GM19328 (cell line): ENCODE data around the gene C9orf72.
"Not testable (repeated sequence)": the region's sequence is repeated elsewhere in the genome, so short reads cannot be mapped to it uniquely, and the experiment has no call there.

ENCODE experiments used
- ATAC-seq: cut with Tn5 transposase; IDR thresholded peaks from one replicate; pipeline ENCODE4 v1.9.1; 2021; ENCODE audit warnings: mild to moderate bottlenecking, moderate library complexity; ENCODE audit not compliant: unreplicated experiment

C9orf72 gene, protein sequence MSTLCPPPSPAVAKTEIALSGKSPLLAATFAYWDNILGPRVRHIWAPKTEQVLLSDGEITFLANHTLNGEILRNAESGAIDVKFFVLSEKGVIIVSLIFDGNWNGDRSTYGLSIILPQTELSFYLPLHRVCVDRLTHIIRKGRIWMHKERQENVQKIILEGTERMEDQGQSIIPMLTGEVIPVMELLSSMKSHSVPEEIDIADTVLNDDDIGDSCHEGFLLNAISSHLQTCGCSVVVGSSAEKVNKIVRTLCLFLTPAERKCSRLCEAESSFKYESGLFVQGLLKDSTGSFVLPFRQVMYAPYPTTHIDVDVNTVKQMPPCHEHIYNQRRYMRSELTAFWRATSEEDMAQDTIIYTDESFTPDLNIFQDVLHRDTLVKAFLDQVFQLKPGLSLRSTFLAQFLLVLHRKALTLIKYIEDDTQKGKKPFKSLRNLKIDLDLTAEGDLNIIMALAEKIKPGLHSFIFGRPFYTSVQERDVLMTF

GRCh38 chr9:27572918-27573633, at the start of gene C9orf72:
C9orf72 (minus strand) TSS chr9:27573481; CDS start chr9:27567120, 6,361 bp downstream.
- ATAC-seq, result peak; percentile 62

DNA sequence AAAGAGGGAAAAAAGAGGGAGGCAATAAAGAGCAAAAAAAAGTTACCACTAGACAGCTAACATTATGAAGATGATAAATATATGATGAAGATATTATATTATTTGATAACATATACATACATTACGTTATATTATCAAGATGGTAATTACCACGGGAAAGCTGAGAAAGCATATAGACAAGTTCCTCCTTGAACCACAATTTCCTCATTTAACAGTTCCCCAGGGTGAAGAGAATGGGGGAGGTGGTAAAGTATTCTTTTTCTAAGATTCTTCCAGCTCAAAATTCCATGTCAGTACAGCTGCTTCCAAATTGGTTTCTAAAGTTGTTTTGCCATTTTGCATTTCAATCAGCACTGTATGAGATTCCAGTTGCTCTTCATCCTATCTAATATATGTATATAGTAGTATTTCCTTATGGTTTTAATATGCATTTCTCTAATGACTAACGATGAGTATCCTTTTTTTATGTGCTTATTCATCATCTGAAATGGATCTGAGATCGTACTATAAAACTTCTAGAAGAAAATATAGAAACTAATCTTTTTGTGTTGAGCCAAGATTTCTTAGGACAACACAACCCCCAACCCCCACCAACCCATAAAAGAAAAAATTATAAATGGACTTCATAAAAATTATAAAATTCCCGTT, 49.5 kb upstream of the C9orf72 start:
- no peak for ATAC-seq

DNA sequence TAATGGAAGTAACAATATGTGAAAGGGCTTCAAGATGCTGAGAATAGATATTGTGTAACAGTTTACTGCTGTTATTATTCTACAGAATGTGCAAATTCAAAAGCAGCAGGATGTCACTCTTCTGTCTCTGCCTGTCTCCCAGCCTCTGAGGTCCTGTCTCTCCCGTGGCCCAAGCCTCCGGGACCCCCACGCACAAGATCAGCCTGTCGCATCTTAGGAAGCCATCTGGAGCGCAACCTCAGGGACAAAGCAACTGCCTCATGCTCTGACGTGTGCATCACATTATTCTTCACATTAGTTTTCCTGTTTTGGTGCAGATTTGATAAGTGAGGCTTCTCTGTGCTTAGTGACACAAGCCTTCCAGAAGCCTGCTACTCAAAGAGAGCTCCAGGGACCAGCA, 46.5 kb upstream of the C9orf72 start:
- no peak for ATAC-seq

GRCh38 chr9:27618066-27618465, 44.8 kb upstream of the C9orf72 start:
- ATAC-seq, result no peak

GRCh38 chr9:27614551-27614950, 41.3 kb upstream of the C9orf72 start:
- ATAC-seq, result no peak

- not testable (repeated sequence) for ATAC-seq
Measured at GRCh38 chr9:27612036-27612435, 38.8 kb upstream of the C9orf72 start.

DNA sequence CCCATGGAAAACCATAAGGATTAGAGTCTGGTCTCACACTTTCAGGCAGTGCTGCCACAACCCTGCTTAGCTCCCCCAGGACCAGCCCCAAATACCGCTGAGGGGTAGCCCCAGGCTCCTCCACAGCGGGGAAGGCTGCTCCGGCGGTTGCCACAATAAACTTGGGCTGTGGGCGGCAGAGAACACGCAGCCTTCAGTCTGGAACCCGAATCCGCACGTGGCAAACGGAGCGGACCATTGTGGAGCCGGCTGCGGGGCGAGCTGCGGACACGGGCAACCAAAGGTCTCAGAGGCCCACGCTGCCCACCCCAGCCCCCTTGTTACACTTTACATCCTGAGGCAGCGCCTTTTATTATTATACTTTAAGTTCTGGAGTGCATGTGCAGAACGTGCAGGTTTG, 37.3 kb upstream of the C9orf72 start:
- no peak for ATAC-seq

DNA sequence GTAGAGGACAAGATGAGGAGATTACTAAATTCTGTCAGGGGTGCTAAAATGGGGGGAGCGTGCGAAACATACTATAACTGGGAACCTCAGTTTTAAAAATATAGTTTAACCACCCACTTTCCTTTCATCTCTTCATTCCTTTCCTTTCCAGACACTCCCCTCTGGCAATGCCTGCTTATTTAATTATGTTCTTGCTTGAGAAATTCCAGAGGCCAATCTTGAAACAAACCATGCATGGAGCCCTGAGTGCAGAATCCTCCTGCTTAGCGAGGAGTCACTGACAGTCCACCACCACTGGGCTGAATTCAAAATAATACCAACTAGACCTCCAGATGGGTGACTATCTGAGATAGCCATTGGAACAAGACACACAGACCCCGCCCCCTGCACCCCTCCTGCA, 29.7 kb upstream of the C9orf72 start:
- no peak for ATAC-seq

DNA sequence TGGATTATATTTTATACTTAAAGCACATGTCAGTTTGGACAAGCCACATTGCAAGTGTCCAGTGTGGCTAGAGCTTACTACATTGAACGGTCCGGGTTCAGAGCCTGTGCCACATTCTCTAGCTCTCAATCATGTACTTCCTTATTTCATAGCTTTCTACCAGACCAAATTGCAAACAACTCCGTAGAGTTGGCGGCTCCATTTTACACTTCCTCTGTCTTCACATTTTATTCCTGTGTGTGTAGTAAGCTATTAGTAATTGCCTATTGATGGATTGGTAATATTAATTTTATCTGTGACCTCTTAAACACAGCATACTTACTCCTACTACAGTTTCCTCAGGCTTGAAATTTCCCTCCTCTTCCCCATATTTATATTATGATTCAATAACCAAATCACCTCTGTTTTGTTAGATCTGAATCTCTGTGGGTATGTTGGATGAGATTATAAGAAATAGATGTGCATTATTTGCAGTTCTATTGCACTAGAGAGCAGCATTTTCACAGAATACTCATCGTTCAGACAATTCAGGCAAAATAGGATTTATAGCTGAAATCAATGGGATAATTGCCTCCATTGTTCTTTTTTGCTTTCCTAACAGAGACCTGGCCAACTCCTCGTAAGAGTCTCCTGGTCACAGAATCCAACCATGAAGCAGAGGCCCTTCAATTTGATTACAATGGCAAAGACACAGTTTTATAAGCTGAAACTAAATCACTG, 29.0 kb upstream of the C9orf72 start:
- ATAC-seq, result no peak

DNA sequence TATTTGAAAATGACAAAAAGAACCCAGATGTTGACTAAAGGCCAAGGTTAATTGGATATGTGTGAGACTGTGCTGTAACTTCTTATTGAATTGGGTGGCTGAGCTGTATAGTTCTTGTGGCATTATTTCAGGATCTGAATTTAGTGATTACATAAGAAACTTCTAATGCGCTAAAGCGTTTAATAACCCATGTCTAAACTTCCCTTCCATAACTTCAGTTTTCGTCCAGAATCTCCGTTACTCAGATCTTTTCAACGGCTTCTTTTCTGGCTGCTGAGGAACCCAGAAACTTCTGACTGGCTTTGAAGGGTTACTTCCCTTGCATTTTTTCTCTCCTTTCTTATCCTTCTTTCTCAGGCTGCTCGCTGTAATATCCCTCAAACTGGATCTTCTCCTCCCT, 28.1 kb upstream of the C9orf72 start:
- no peak for ATAC-seq

DNA sequence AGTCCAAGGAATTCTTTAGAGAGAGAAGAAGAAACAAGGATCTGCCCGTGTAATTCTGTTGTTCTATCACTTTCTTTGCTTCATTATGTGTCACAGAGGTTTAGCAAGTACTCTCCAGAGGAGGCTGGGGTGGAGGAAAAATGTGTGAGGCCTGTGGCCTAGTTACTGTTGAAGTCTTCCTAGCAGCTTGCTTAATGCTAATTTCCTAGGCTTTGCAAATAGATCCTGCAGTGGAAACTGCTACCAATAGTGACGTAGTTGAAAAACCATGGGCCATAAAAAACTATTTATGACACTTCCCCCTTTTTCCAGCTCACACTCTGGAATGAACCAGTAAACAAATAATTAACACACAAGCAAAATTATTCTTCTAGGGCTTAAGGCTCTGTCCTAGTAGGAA, 27.0 kb upstream of the C9orf72 start:
- ATAC-seq, result no peak

DNA sequence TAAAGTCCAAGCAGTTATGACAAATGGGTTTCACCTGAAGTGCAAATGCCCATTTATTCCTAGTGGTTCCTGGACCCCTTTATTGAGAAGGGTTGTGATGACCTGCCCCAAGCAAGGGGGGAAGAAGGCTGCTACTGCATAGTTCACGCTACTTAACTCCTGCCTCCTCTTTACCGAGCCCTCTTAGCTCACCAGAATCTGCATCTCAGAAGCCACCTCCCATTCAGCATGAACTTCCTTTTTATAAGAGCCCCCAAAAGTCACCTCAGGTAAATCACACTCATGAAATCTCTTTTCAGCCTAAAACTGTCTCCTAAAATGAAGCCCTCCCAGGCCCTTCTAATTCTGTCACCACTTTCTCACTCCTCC, 26.6 kb upstream of the C9orf72 start:
- no peak for ATAC-seq

DNA sequence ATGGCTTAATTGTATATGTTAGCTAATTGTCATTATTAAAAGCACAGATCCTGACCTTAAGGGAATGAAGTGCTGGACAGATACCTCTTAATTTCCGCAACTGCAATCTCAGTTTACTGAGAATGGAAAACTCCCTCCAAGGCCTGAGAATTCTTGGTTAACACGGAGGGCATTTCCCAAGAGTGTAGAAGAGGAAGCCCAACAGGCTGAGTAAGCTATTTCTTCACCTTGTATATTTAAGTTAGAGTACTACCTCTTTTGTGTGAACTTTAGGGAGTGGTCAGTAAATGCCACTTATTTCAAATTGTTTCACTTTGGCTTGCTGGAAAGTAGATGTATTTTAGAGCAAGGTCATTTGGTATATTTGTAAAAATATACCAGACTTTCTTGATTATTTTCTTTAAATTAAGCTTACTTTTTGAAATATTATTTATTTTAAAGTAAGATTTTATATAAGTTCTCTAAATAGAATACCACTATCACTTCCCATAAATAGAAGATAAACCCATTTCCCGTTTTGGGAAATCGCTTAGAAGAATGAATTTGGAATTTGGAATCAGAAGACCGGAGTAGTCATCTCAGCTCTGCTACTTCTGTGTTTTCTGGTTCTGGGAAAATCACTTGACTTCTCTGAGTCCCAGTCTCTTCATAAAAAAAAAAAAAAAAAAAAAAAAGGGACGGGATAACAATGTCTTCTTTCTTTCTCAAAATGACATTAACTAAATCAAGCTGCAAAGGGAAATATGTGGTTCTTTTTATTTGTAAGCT, 26.0 kb upstream of the C9orf72 start:
- no peak for ATAC-seq

- no peak for ATAC-seq
Measured at GRCh38 chr9:27595733-27596132, 22.5 kb upstream of the C9orf72 start.

DNA sequence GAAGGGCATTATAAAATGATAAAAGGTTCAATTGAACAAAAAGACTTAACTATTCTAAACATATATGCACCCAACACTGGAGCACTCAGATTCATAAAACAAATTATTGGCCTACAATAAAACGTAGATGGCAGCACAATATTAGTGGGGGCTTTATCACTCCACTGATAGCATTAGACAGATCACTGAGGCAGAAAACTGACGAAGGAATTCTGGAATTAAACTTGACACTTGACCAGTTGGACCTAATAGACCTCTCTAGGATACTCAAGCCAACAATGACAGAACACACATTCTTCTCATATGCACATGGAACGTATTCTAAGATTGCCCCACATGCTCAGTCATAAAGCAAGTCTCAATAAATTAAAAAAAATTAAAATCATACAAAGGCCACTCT, 18.4 kb upstream of the C9orf72 start:
- ATAC-seq, result no peak

- no peak for ATAC-seq
Measured at GRCh38 chr9:27591093-27591492, 17.8 kb upstream of the C9orf72 start.

GRCh38 chr9:27590651-27591050, 17.4 kb upstream of the C9orf72 start:
- ATAC-seq, result no peak

GRCh38 chr9:27589462-27589861, 16.2 kb upstream of the C9orf72 start:
- ATAC-seq, result no peak

DNA sequence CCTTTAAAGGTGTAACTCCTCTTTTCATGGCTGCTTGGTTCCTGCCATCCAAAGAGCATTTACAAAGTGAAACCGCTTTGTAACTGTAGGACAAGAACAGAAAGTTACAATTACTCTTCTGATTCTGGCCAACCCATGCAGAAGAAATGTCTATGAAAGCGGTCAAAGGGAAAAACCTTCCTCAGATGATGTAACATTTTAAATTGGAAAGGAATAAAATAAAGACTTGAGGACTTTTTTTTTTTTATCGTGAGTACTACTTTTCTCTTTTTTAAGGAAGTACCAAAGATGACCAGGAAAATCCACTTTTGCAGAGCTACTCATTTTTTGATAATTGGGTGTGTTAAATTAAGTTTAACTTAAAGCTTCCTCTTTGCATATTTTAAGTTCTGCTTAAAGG, 13.0 kb upstream of the C9orf72 start:
- no peak for ATAC-seq

DNA sequence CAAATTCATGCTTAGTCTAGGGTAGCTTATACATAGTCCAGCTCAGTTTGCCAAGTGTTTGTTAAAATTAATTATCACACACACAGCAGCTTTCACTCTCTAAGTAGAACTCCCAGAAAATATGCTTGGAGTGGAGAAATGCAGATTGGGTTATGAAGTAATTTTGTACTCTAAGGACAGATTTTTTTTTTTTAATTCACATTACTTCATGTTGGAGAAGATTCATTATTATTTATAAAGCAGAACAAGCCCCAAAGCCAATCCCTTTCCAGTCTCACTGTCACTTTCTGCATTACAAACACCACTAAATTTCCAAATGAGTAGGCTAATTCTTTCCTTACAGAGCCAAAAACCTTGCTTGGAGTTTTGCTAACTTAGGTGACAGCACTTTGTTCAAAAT, 11.7 kb upstream of the C9orf72 start:
- no peak for ATAC-seq
